Muscle layer of duodenum (tissue), 2 donors: Measurements from ENCODE around the gene EPS8.

Source experiments
- H3K27ac ChIP-seq: one replicate; pipeline ENCODE4 v1.7.0; 2013; ENCODE audit warnings: mild to moderate bottlenecking, low read length
- H3K27me3 ChIP-seq: one replicate; pipeline ENCODE4 v1.7.0; 2013; ENCODE audit warnings: low read depth, mild to moderate bottlenecking, control low read depth, low read length
- H3K36me3 ChIP-seq, 2 donors: one replicate each; pipeline ENCODE4 v1.7.0; 2013; ENCODE audit warnings: low read length in 2 of 2, control low read depth in 1 of 2, mild to moderate bottlenecking in 1 of 2; ENCODE audit not compliant: insufficient read depth in 2 of 2, control insufficient read depth in 1 of 2
- H3K4me1 ChIP-seq, 2 donors: one replicate each; pipeline ENCODE4 v1.7.0; 2013; ENCODE audit warnings: low read length in 2 of 2, mild to moderate bottlenecking in 2 of 2, control low read depth in 1 of 2, moderate library complexity in 1 of 2; ENCODE audit not compliant: insufficient read depth in 2 of 2, control insufficient read depth in 1 of 2
- H3K4me3 ChIP-seq, 2 donors: one replicate each; pipeline ENCODE4 v1.7.0; 2013; ENCODE audit warnings: low read length in 2 of 2, low read depth in 1 of 2, mild to moderate bottlenecking in 1 of 2
- H3K9me3 ChIP-seq, 2 donors: one replicate each; pipeline ENCODE4 v1.7.0; 2013; ENCODE audit warnings: low read length in 2 of 2, control low read depth in 1 of 2, mild to moderate bottlenecking in 1 of 2; ENCODE audit not compliant: control insufficient read depth in 1 of 2
- donor health status: healthy.

Gene EPS8

GRCh38 chr12:15729097-15729496 is 60.1 kb downstream of the EPS8 start:
- Histone ChIP-seq H3K36me3 (no peaks in the 10 kb centered on the region), H3K27ac (no peak overlapping the region), H3K4me3 (no peak overlapping the region)

GRCh38 chr12:15728118-15728598 is 61.0 kb downstream of the EPS8 start:
- no peaks in the 10 kb centered on the region for H3K27me3 ChIP-seq
- no peak overlapping the region for H3K27ac ChIP-seq
- H3K9me3 ChIP-seq, result no peaks in the 10 kb centered on the region
- H3K4me3 ChIP-seq, result no peak overlapping the region
- no peaks in the 10 kb centered on the region for H3K36me3 ChIP-seq
- H3K4me1 ChIP-seq, result peaks cover 4 to 5% of the 10 kb centered on the region in 2 donors

More at GRCh38 chr12:15729097-15729496, 60.1 kb downstream of the EPS8 start:
- H3K27me3 ChIP-seq, result no peaks in the 10 kb centered on the region
- no peaks in the 10 kb centered on the region for H3K9me3 ChIP-seq
- H3K4me1 ChIP-seq, result peaks cover 4 to 5% of the 10 kb centered on the region in 2 donors

GRCh38 chr12:15726878-15727150 is 62.4 kb downstream of the EPS8 start:
- no peaks in the 10 kb centered on the region for H3K36me3 ChIP-seq
- H3K9me3 ChIP-seq, result no peaks in the 10 kb centered on the region
- no peak overlapping the region for H3K4me3 ChIP-seq
- peak overlapping the region; percentile 70 for H3K27ac ChIP-seq
- H3K27me3 ChIP-seq, result no peaks in the 10 kb centered on the region
- H3K4me1 ChIP-seq, result peaks cover 0 to 4% of the 10 kb centered on the region in 2 donors

- Histone ChIP-seq H3K27me3 (no peaks in the 10 kb centered on the region), H3K27ac (peak overlapping the region; percentile 70), H3K4me3 (no peak overlapping the region), H3K9me3 (no peaks in the 10 kb centered on the region), H3K4me1 (peaks cover 0 to 4% of the 10 kb centered on the region in 2 donors), H3K36me3 (no peaks in the 10 kb centered on the region)
These were observed 62.9 kb downstream of the EPS8 start for GRCh38 chr12:15726027-15726877.

GRCh38 chr12:15722951-15723350 is 66.2 kb downstream of the EPS8 start:
- Histone ChIP-seq H3K27me3 (no peaks in the 10 kb centered on the region), H3K36me3 (no peaks in the 10 kb centered on the region), H3K27ac (no peak overlapping the region), H3K9me3 (no peaks in the 10 kb centered on the region), H3K4me1 (peaks cover 4 to 7% of the 10 kb centered on the region in 2 donors), H3K4me3 (no peak overlapping the region)

- H3K27ac ChIP-seq, result no peak overlapping the region
- peaks cover 4 to 7% of the 10 kb centered on the region in 2 donors for H3K4me1 ChIP-seq
- no peak overlapping the region for H3K4me3 ChIP-seq
- no peaks in the 10 kb centered on the region for H3K36me3 ChIP-seq
- H3K27me3 ChIP-seq, result no peaks in the 10 kb centered on the region
- no peaks in the 10 kb centered on the region for H3K9me3 ChIP-seq
These were observed 67.7 kb downstream of the EPS8 start for GRCh38 chr12:15721316-15722115.

GRCh38 chr12:15720295-15720694 is 68.9 kb downstream of the EPS8 start:
- Histone ChIP-seq H3K27me3 (no peaks in the 10 kb centered on the region), H3K27ac (no peak overlapping the region), H3K4me3 (no peak overlapping the region), H3K4me1 (peaks cover 0 to 7% of the 10 kb centered on the region in 2 donors), H3K9me3 (no peaks in the 10 kb centered on the region), H3K36me3 (no peaks in the 10 kb centered on the region)

GRCh38 chr12:15719230-15719629 is 70.0 kb downstream of the EPS8 start:
- Histone ChIP-seq H3K27ac (no peak overlapping the region), H3K4me1 (peaks cover 0 to 7% of the 10 kb centered on the region in 2 donors), H3K36me3 (no peaks in the 10 kb centered on the region), H3K27me3 (no peaks in the 10 kb centered on the region), H3K9me3 (no peaks in the 10 kb centered on the region), H3K4me3 (no peak overlapping the region)

GRCh38 chr12:15717940-15718567 is 71.1 kb downstream of the EPS8 start:
- Histone ChIP-seq H3K36me3 (no peaks in the 10 kb centered on the region), H3K4me1 (peaks cover 0 to 7% of the 10 kb centered on the region in 2 donors), H3K27me3 (no peaks in the 10 kb centered on the region), H3K9me3 (no peaks in the 10 kb centered on the region), H3K27ac (no peak overlapping the region), H3K4me3 (no peak overlapping the region)

GRCh38 chr12:15716581-15716980 is 72.6 kb downstream of the EPS8 start:
- no peaks in the 10 kb centered on the region for H3K36me3 ChIP-seq
- peaks cover 0 to 7% of the 10 kb centered on the region in 2 donors for H3K4me1 ChIP-seq
- H3K27ac ChIP-seq, result no peak overlapping the region
- no peak overlapping the region for H3K4me3 ChIP-seq
- H3K27me3 ChIP-seq, result no peaks in the 10 kb centered on the region
- no peaks in the 10 kb centered on the region for H3K9me3 ChIP-seq

GRCh38 chr12:15714256-15714655 is 74.9 kb downstream of the EPS8 start:
- H3K4me1 ChIP-seq, result peaks cover 0 to under 1% of the 10 kb centered on the region in 2 donors
- H3K9me3 ChIP-seq, result no peaks in the 10 kb centered on the region
- no peak overlapping the region for H3K4me3 ChIP-seq
- no peaks in the 10 kb centered on the region for H3K27me3 ChIP-seq
- no peaks in the 10 kb centered on the region for H3K36me3 ChIP-seq
- no peak overlapping the region for H3K27ac ChIP-seq
